Iris pigment epithelial cell (primary cell): ENCODE results near the gene SHTN1.

Source experiments
- DNase-seq: peaks from one replicate; pipeline ENCODE4 v3.0.0-alpha.2; 2011; ENCODE audit warnings: low read depth

SHTN1 gene

DNA sequence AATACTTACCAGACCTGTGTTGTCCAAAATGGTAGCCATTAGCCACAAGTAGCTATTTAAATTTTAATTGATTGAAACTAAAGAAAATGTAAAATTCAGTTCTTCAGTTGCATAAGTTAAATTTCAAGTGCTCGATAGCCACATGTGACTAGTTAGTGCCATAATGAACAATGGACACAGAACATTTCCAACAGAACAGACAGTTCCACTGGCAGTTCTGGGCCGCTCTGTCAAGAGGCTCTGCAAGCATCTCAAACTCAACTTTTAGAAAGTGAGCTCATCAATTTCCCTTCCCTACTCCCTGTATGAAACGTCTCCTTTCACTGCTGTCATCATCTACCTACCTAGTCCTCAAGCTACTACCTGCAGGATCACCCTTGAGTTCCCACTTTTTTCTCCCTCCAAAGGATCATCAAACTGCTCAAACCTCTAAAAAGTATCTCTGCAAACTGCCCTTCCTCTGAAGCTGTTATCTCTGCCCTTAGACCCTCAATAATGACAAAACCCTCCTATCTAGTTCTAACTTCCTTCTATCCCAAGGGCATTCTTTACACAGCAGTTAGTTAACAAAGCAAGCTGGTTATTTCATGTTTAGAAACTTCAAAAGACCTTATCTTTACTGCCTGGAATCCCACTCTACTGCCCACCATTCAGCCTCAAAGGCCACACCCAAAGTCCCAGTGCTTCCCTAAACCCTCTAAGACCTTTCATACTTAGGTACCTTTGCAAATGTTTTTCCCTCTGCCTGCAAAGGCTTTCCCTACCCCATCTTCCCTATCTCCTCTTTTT, 20.6 kb downstream of the SHTN1 start:
- DNase-seq, result no peak

GRCh38 chr10:116980041-116980440, 24.9 kb downstream of the SHTN1 start:
- DNase-seq, result no peak

DNA sequence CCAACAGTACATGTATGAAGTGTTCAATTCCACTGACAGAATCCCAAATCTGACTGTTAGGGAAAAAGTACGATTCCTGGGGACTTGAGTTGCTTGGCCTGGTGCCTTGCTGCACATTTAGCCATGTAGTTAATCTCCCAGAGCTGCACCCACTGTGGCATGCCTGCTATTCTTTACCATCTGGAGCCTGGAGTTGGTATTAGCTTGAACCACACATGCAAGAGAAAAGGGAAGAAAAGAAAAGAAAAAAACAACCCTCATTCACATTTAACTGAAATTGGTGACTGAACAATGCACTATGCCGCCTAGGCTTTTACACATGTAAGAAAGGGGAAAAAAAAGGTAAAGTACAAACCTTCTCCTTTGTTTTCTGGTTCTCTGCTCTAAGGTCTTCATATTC, 26.1 kb downstream of the SHTN1 start:
- no peak for DNase-seq

DNA sequence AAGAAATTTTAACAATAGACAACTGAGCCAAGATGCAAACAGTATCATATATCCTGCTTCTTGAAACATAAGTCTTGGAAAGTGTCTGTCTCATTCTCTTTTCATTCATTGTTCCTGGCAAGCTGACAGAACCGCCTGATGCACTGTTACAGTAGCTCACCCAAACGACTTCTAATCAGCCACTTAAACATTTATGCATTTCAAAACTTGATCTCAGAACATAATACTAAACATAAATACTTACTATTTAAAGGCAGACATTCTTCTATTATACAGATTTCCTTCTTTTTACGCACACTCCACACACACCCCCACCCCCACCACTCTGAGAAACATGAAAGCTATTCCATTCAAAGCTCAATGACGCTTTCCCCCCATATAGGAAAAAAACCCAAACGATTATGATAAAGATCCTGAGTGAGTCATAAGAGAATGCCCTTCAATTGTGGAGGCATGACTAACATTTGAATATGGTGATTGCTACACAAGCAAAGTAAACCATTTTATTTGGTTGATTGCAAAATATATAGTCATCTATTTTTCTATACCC, 30.5 kb downstream of the SHTN1 start:
- DNase-seq, result peak; percentile 91

GRCh38 chr10:116973946-116974455, 31.0 kb downstream of the SHTN1 start:
- peak; percentile 1 for DNase-seq

DNA sequence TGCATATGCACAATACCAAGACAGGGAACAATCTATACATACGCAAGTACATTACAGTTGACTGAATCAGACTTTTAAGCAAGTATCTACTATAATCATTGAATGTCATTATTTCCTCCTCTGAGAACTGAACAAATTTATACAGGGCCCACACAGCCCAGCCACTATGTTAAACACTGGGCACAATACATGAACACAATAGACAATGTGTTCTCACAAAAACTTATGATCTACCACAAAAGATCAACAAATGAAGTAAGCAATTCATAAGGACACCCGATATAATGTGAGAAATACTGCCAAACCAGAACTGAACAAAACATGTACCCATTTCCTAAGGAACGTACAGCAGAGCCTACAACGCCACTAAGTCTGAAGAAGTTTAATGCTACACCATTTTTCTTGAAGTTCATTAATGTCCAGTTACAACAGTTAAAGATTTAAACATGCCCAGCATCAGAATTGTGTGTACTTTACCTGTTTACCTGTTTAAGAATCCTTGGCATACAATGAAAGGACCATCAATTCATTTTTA, 31.5 kb downstream of the SHTN1 start:
- no peak for DNase-seq

DNA sequence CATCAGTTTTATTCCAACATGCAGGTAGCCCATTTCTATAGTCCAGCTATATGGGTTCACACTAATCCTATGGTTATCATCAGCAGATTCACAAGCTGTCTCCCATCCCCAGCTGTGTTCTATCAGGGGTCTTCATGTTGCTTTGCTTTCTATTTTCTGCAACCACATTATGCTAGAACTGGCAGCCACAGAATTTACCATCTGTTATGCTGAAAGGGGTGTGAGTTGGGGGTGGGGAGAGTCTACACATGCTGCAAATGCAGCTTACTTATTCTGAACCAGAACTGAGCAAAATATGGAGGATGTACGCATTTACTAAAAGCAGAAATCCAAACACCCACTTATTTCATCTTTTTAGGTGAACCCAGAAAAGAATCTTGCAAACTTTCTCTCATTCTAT, 32.9 kb downstream of the SHTN1 start:
- DNase-seq, result no peak

- DNase-seq, result no peak
These were observed 34.9 kb downstream of the SHTN1 start for GRCh38 chr10:116970050-116970449.

DNA sequence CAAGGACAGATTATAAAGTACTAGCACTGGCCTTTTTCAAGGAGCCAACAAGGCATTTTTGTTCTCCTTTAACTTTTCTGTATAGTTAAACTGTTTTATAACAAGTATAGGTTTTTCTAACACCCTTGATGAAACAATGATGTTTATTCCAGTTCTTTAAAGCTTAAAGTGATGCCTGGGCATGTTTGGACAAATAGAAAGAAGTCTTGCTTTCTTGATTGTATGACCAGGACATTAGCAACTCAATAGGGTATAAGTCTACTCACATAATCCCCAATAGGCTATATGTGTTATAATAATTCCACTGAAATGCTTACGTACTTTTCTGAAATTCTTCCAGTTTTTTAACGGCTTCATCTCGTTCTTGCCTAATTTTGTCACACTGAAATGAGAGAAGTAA, 36.7 kb downstream of the SHTN1 start:
- DNase-seq, result no peak

- no peak for DNase-seq
These were observed 43.4 kb downstream of the SHTN1 start for GRCh38 chr10:116961406-116962251.

- peak; percentile 16 for DNase-seq
These were observed 44.8 kb downstream of the SHTN1 start for GRCh38 chr10:116960066-116960776.

DNA sequence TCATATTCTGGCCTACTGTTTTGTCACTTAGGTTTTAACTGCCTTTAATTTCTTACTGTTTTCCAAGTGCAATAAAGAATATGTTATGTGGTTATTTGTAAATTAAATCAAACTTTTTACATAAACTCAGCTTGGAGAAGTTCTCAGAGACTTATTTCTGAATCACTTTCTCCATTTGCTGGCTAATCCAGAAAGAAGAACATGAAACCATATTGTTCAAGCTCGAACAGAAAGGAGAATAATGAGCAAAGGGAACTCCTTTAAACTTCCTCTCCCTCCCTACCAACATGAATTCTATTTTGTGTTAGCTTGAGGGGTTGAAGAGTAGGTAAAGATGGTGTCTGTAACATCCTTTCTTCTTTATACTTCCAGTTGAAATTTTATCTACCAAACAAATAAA, 52.3 kb downstream of the SHTN1 start:
- DNase-seq, result no peak

- no peak for DNase-seq
These were observed 56.5 kb downstream of the SHTN1 start for GRCh38 chr10:116948530-116948870.

DNA sequence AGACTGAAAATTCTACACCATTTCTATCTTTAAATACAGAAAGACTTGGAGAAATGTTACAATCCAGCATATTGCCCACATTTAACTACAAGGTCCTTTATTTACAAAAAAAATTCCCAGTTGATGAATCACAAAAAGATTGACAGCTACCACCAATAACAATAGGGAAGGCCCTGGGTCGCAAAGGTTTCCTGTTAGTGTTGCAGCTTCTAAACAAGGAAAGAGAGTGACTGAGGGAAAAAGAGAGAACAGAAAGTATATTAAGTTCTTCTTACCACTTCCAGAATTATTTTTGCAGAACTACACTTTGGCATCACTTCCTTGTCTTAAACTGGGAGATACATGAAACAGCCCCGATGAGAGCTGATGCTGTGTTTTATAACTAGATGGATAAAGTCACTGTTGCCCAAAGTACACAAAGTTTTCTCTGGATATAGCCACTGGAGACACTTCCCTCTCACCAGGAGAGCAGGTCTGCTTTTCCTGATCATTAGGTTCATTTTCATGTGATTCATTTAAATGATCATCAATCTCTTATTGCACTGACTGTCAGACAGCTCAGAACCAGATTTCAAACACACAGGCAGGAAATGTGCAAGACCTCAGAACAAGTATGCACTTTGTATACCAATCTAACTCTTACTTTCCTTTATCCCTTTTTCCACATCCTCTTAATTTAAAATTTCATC, 57.0 kb downstream of the SHTN1 start:
- DNase-seq, result peak; percentile 65

- no peak for DNase-seq
These were observed 60.1 kb downstream of the SHTN1 start for GRCh38 chr10:116944911-116945310.

GRCh38 chr10:116931806-116932205, 73.2 kb downstream of the SHTN1 start:
- DNase-seq, result no peak

GRCh38 chr10:116926426-116926825, 78.6 kb downstream of the SHTN1 start:
- DNase-seq, result peak; percentile 1

- DNase-seq, result no peak
These were observed 79.9 kb downstream of the SHTN1 start for GRCh38 chr10:116925056-116925455.

GRCh38 chr10:116919706-116920105, 85.3 kb downstream of the SHTN1 start:
- no peak for DNase-seq

DNA sequence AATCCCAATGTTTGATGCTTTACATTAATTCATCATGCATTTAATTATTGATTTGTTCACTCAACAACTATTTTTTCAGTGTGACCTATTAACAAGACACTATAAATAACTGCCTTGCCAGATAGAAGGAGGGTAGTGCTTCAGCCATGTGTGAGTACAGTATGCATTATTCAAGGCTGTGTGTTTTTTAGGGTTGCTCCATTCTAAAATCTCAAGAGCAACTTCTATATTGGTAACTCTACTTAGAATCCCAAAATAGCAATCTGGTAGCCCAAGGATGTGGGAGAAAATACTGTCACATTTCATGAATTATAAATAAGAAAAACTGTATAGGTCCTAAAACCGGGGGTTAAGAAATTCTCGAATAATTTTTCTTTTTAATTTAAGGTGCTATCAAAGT, 85.8 kb downstream of the SHTN1 start:
- DNase-seq, result no peak

DNA sequence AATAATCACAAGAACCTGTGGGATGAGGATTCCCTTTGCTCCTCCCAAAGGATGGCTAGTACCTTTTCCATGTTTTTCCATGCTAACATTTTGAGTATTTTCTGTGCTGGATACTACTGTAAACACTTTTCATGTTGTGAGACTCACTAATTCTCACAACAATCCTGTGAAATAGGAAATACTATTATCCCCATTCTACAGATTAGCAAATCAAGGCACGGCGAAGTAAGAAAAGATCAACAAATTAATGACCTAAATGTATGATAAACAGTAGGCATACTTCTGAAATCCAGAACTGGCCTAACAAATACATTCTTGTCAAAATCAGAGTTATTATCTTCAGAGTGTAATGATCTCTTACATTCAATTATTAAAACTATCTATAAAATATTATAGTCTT, 86.4 kb downstream of the SHTN1 start:
- no peak for DNase-seq
